Right forelimb (tissue), 1 donor: ENCODE measurements around the gene MRPL48.
"Not testable (repeated sequence)": the region's sequence is repeated elsewhere in the genome, so short reads cannot be mapped to it uniquely, and the experiment has no call there.

Experiments
- DNase-seq: peaks from one replicate; pipeline ENCODE4 v3.0.0-alpha.2; 2018

MRPL48 gene

GRCh38 chr11:73781303-73781702 is 6.4 kb upstream of the MRPL48 start:
- no peak for DNase-seq

DNA sequence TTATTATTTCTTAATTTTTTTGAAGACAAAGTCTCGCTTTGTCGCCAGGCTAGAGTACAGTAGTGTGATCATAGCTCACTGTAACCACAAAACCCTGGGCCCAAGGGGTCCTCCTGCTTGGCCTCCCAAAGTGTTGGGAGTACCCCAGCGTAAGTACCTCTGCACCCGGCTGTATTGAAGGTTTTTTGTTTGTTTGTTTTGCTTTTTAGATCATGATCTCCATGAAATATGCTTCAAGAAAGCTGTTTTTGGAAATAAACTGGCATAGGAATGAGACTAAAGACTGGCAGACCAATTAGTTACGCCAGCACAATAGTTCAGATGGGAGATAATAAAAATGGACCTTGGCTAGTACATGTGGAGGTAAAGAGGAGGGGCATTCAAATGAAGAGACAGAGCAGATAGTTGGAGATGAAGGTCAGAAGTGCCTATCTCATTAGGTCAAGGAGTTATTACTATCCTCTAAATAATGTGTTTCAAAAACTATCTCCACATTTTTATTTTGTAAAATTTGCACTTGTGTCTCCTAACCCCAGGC is 4.1 kb upstream of the MRPL48 start:
- no peak for DNase-seq

GRCh38 chr11:73784080-73784634 is 3.5 kb upstream of the MRPL48 start:
- no peak for DNase-seq

- no peak for DNase-seq
These were observed 2.9 kb upstream of the MRPL48 start for GRCh38 chr11:73784734-73785133.

DNA sequence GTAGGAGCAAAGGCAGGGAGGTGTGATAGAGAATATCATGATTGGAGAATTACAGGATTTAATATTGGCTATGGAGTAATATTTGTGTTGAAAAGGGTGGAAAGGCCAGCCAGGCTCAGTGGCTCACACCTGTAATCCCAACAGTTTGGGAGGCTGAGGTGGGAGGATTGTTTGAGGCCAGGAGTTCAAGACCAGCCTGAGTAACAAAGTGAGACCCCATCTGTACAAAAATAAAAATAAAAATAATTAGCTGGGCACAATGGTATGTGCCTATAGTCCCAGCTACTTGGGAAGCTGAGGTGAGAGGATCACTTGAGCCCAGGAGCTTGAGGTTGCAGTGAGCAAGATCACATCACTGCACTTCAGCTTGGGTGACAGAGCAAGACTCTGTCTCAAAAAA is 2.2 kb upstream of the MRPL48 start:
- DNase-seq = not testable (repeated sequence)

DNA sequence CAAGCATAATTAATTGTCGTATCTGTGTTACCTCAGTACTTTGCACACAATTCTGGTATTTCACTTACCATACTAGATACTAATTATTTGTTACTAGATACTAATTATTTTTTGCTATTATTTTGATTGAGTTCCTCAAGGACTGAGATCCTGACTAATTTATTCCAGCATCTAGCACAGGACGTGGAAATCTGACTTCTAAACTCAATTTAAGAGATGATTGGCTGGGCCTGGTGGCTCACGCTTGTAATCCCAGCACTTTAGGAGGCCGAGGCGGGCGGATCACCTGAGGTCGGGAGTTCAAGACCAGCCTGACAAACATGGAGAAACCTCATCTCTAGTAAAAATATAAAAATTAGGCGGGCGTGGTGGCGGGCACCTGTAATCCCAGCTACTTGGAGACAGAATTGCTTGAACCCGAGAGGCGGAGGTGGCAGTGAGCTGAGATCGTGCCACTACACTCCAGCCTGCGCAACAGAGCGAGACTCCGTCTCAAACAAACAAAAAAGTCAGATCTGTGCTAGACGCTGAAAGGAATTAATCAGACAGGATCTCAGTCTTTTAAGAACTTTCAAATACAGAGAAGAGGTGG is 527 bp upstream of the MRPL48 start:
- no peak for DNase-seq

DNA sequence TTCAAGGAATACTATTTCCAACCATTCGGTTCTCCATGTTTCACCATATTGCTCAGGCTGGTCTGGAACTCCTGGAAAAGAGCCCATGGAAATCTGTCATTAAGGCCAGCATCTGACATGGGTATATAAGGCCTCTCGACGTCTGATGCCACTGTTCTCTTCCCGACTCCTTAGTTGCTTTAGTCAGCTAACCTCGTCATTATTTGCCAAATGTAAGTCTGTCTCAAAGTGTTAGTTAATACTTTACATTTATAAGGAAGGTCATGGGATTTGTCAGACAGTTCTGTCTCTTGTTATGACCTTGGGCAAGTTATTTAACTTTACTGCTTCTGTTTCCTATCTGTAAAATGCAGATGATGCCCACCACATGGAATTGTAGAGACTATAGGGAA is 1.6 kb downstream of the MRPL48 start:
- DNase-seq = no peak

- no peak for DNase-seq
These were observed 4.9 kb downstream of the MRPL48 start for GRCh38 chr11:73792584-73792983.

- no peak for DNase-seq
These were observed 8.4 kb downstream of the MRPL48 start for GRCh38 chr11:73795925-73796632.

GRCh38 chr11:73797457-73797856 is 9.8 kb downstream of the MRPL48 start:
- DNase-seq = peak; percentile 48

DNA sequence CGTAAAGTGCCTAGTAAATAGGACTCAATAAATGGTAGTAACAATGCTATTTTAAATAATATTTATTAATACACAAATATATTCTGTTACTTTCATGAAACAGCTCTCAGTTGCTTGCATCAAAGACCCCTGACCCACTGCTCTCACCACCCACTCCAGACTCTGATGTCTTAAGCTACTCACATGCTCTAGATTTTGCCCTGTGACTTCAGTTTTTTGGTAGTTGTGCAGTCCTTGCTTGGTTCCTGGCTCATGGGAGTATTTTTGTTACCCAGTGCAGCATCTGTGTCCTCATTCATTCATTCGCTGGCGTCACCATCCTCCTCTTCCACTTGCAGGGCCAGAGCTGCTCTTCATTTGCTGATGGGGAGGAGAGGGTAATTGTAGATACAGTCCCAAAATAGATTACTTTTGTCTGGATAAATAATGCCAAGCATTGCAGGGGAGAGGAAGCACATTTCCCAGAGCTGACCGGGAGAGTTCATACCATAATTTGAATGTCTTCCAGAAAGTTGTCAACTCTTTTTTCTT is 12.7 kb downstream of the MRPL48 start:
- DNase-seq = no peak

DNA sequence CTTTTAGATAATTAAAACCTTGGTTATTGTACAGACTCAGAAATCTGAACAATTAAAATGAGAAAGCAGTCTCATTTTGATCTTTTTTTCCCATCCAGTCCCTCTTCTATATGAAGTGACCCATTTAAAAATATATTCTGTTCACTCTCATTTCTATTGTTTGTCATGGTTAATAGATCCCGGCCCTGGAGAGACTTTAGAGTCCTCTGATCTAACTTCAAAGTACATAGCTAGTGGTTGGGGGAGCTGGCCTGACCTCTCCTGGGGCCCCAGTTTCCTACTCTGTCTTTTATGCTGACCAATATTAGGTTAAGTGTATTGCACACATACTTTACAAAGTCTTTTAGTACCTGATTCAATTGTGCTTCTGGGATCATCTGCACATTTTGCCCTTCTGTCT is 13.5 kb downstream of the MRPL48 start:
- DNase-seq = no peak

GRCh38 chr11:73804712-73805111 is 17.0 kb downstream of the MRPL48 start:
- no peak for DNase-seq

- DNase-seq = no peak
These were observed 20.4 kb downstream of the MRPL48 start for GRCh38 chr11:73808052-73808451.

DNA sequence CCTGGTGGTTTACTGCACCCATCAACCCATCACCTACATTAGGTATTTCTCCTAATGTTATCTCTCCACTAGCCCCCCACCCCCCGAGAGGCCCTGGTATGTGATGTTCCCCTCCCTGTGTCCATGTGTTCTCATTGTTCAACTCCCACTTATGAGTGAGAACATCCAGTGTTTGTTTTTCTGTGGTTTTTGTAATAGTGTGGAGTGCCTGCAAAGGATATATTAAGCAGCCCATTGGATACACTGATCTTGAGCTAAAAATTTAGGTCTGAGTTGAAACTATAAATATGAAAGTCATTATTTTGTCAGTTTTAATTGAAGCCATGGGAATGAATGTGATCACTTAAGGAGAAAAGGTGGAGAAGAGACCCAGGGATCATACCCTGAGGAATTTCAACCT is 23.0 kb downstream of the MRPL48 start:
- DNase-seq = no peak

DNA sequence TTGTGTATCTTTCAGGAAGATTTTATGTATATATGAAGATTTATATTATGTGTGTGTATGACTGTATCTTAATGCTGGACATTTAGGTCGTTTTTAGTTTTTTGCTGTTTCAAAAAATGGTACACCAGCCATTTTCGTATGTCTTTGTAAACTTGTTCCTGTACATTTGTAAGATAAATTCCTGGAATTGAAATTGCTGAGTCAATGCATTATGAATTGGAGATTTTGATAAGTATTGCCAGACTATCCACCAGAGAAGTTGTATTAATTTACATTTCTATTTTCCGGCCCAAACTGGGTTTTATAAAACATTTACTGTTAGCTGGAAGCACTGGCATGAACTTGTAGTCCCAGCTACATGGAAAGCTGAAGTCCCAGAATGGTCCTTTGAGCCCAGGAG is 24.6 kb downstream of the MRPL48 start:
- no peak for DNase-seq

GRCh38 chr11:73814812-73815211 is 27.1 kb downstream of the MRPL48 start:
- no peak for DNase-seq

DNA sequence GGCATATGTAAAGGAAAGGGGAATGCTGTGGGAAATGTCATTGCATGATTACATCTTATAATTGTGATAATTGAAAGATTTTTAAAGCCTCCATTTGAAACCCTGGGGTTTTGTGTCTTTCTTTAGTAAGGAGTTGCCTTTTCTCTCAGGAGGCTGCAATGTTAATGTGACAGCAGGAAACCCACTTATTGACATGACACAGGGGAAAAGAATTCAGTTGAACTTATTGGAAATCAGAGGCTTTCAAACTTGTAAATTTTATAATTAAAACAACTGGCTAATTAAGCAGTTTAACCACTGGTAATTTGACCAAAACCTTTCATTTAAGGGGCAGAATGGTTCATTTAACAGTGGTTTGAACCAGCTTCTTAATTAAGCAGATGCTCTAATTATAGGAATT is 31.2 kb downstream of the MRPL48 start:
- DNase-seq = no peak

DNA sequence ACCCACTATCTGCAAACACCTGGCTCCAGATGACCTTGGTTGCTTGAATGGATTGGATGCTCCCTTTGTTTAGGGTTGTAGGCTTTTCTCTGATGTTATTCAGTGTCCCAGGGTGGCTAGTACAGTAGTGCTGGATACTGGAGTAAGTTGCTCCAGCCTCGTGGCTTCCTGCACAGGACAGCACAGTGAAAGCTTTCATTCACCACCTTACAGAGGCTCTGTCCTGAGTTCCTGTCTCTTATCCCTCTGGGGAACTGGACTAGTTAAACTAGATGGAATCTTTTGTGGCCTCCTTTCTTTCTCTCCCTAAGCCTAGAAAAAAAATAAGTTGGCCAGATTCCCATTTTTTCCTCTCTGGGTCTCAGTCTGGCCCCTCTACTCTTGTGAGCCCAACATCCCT is 42.6 kb downstream of the MRPL48 start:
- DNase-seq = no peak

- DNase-seq = no peak
These were observed 45.4 kb downstream of the MRPL48 start for GRCh38 chr11:73833067-73833466.

GRCh38 chr11:73838443-73839122 is 50.9 kb downstream of the MRPL48 start:
- no peak for DNase-seq

GRCh38 chr11:73839123-73839457 is 51.4 kb downstream of the MRPL48 start:
- DNase-seq = no peak

GRCh38 chr11:73851046-73851764 is 63.5 kb downstream of the MRPL48 start:
- DNase-seq = no peak
